Activated naive CD4-positive, alpha-beta T cell treated with anti-CD3 and anti-CD28 coated beads, Interleukin-2, amount 50 U/mL, for 24 hours (primary cell): ENCODE data around the gene SCAPER.

Experiments used
- H3K27ac Mint-ChIP-seq: one replicate; pipeline ENCODE4 v1.8.0; 2021; ENCODE audit warnings: mild to moderate bottlenecking, mixed read lengths
- H3K27me3 Mint-ChIP-seq: one replicate; pipeline ENCODE4 v1.8.0; 2021; ENCODE audit warnings: mixed read lengths
- H3K36me3 Mint-ChIP-seq: one replicate; pipeline ENCODE4 v1.8.0; 2021; ENCODE audit warnings: mixed read lengths
- H3K4me1 Mint-ChIP-seq: one replicate; pipeline ENCODE4 v1.8.0; 2021; ENCODE audit warnings: mixed read lengths
- H3K4me3 Mint-ChIP-seq: one replicate; pipeline ENCODE4 v1.8.0; 2021; ENCODE audit warnings: mild to moderate bottlenecking, mixed read lengths
- H3K9me3 Mint-ChIP-seq: one replicate; pipeline ENCODE4 v1.8.0; 2021; ENCODE audit warnings: mixed read lengths

Gene SCAPER

GRCh38 chr15:76905013-76905839 is at the start of gene SCAPER:
Gene SCAPER (minus strand): TSS chr15:76905340. CDS start chr15:76883817, 21,523 bp downstream.
- Mint-ChIP-seq H3K4me1 (peaks cover 35% of the 10 kb centered on the region), H3K4me3 (peak within 1 kb of the TSS; percentile 90), H3K36me3 (no peaks in the 10 kb centered on the region), H3K27me3 (no peaks in the 10 kb centered on the region), H3K9me3 (no peaks in the 10 kb centered on the region), H3K27ac (peak within 1 kb of the TSS; percentile 90)

- Mint-ChIP-seq H3K27me3 (no peaks in the 10 kb centered on the region), H3K4me3 (no peak overlapping the region), H3K4me1 (peaks cover 7% of the 10 kb centered on the region), H3K9me3 (no peaks in the 10 kb centered on the region), H3K27ac (no peak overlapping the region), H3K36me3 (no peaks in the 10 kb centered on the region)
Observed at GRCh38 chr15:76954744-76955143, 49.6 kb upstream of the SCAPER start.

- no peaks in the 10 kb centered on the region for H3K36me3 Mint-ChIP-seq
- H3K9me3 Mint-ChIP-seq: no peaks in the 10 kb centered on the region
- H3K4me3 Mint-ChIP-seq: no peak overlapping the region
- peaks cover 7% of the 10 kb centered on the region for H3K4me1 Mint-ChIP-seq
- no peaks in the 10 kb centered on the region for H3K27me3 Mint-ChIP-seq
- H3K27ac Mint-ChIP-seq: no peak overlapping the region
Observed at GRCh38 chr15:76953913-76954312, 48.8 kb upstream of the SCAPER start.

- Mint-ChIP-seq H3K4me3 (no peak overlapping the region), H3K27me3 (no peaks in the 10 kb centered on the region), H3K9me3 (no peaks in the 10 kb centered on the region), H3K4me1 (peaks cover 17% of the 10 kb centered on the region), H3K27ac (peak overlapping the region; percentile 51), H3K36me3 (peaks cover 10% of the 10 kb centered on the region)
Observed at GRCh38 chr15:76951220-76951619, 46.1 kb upstream of the SCAPER start.

- no peak overlapping the region for H3K4me3 Mint-ChIP-seq
- H3K27ac Mint-ChIP-seq: peak overlapping the region; percentile 48
- peaks cover 21% of the 10 kb centered on the region for H3K36me3 Mint-ChIP-seq
- H3K27me3 Mint-ChIP-seq: no peaks in the 10 kb centered on the region
- no peaks in the 10 kb centered on the region for H3K9me3 Mint-ChIP-seq
- peaks cover 22% of the 10 kb centered on the region for H3K4me1 Mint-ChIP-seq
Observed at GRCh38 chr15:76947454-76947853, 42.3 kb upstream of the SCAPER start.

GRCh38 chr15:76945494-76946093 is 40.5 kb upstream of the SCAPER start:
- no peaks in the 10 kb centered on the region for H3K9me3 Mint-ChIP-seq
- peaks cover 21% of the 10 kb centered on the region for H3K36me3 Mint-ChIP-seq
- H3K27ac Mint-ChIP-seq: no peak overlapping the region
- H3K4me3 Mint-ChIP-seq: no peak overlapping the region
- H3K4me1 Mint-ChIP-seq: peaks cover 14% of the 10 kb centered on the region
- no peaks in the 10 kb centered on the region for H3K27me3 Mint-ChIP-seq

GRCh38 chr15:76942331-76942730 is 37.2 kb upstream of the SCAPER start:
- no peaks in the 10 kb centered on the region for H3K9me3 Mint-ChIP-seq
- peaks cover 18% of the 10 kb centered on the region for H3K36me3 Mint-ChIP-seq
- no peak overlapping the region for H3K4me3 Mint-ChIP-seq
- peak overlapping the region; percentile 59 for H3K27ac Mint-ChIP-seq
- H3K27me3 Mint-ChIP-seq: no peaks in the 10 kb centered on the region
- peaks cover 20% of the 10 kb centered on the region for H3K4me1 Mint-ChIP-seq

- Mint-ChIP-seq H3K4me3 (no peak overlapping the region), H3K36me3 (peaks cover 11% of the 10 kb centered on the region), H3K4me1 (peaks cover 13% of the 10 kb centered on the region), H3K27ac (no peak overlapping the region), H3K9me3 (no peaks in the 10 kb centered on the region), H3K27me3 (no peaks in the 10 kb centered on the region)
Observed at GRCh38 chr15:76941636-76942035, 36.5 kb upstream of the SCAPER start.

GRCh38 chr15:76939715-76940114 is 34.6 kb upstream of the SCAPER start:
- Mint-ChIP-seq H3K4me3 (no peak overlapping the region), H3K27me3 (no peaks in the 10 kb centered on the region), H3K4me1 (peaks cover 16% of the 10 kb centered on the region), H3K36me3 (peaks cover 13% of the 10 kb centered on the region), H3K9me3 (no peaks in the 10 kb centered on the region), H3K27ac (no peak overlapping the region)

GRCh38 chr15:76938752-76939151 is 33.6 kb upstream of the SCAPER start:
- H3K4me3 Mint-ChIP-seq: no peak overlapping the region
- H3K27me3 Mint-ChIP-seq: no peaks in the 10 kb centered on the region
- H3K9me3 Mint-ChIP-seq: no peaks in the 10 kb centered on the region
- H3K27ac Mint-ChIP-seq: no peak overlapping the region
- H3K4me1 Mint-ChIP-seq: peaks cover 19% of the 10 kb centered on the region
- H3K36me3 Mint-ChIP-seq: peaks cover 9% of the 10 kb centered on the region

- Mint-ChIP-seq H3K9me3 (no peaks in the 10 kb centered on the region), H3K27me3 (no peaks in the 10 kb centered on the region)
Observed at GRCh38 chr15:76936671-76937070, 31.5 kb upstream of the SCAPER start.

GRCh38 chr15:76935620-76936019 is 30.5 kb upstream of the SCAPER start:
- H3K36me3 Mint-ChIP-seq: peaks cover 10% of the 10 kb centered on the region
- H3K4me1 Mint-ChIP-seq: peaks cover 40% of the 10 kb centered on the region
- H3K4me3 Mint-ChIP-seq: no peak overlapping the region
- no peak overlapping the region for H3K27ac Mint-ChIP-seq
- H3K9me3 Mint-ChIP-seq: no peaks in the 10 kb centered on the region
- no peaks in the 10 kb centered on the region for H3K27me3 Mint-ChIP-seq

More at GRCh38 chr15:76936671-76937070, 31.5 kb upstream of the SCAPER start:
- Mint-ChIP-seq H3K4me1 (peaks cover 36% of the 10 kb centered on the region), H3K36me3 (peaks cover 10% of the 10 kb centered on the region), H3K4me3 (no peak overlapping the region), H3K27ac (no peak overlapping the region)

- Mint-ChIP-seq H3K27ac (peak overlapping the region; percentile 78), H3K27me3 (no peaks in the 10 kb centered on the region), H3K9me3 (no peaks in the 10 kb centered on the region), H3K4me1 (peaks cover 32% of the 10 kb centered on the region), H3K4me3 (peak overlapping the region; percentile 90), H3K36me3 (peaks cover 10% of the 10 kb centered on the region)
Observed at GRCh38 chr15:76932135-76932966, 27.2 kb upstream of the SCAPER start.

GRCh38 chr15:76931397-76932134 is 26.4 kb upstream of the SCAPER start, which contains the start of gene RCN2:
Gene RCN2 (plus strand): TSS chr15:76931749. CDS start chr15:76931842, 93 bp downstream.
- H3K27ac Mint-ChIP-seq: peak within 1 kb of the TSS; percentile 87
- H3K4me1 Mint-ChIP-seq: peaks cover 32% of the 10 kb centered on the region
- no peaks in the 10 kb centered on the region for H3K9me3 Mint-ChIP-seq
- peaks cover 1% of the 10 kb centered on the region for H3K27me3 Mint-ChIP-seq
- peak within 1 kb of the TSS; percentile 90 for H3K4me3 Mint-ChIP-seq
- peaks cover 10% of the 10 kb centered on the region for H3K36me3 Mint-ChIP-seq

- Mint-ChIP-seq H3K27ac (peak overlapping the region; percentile 87), H3K27me3 (peaks cover 1% of the 10 kb centered on the region), H3K4me3 (peak overlapping the region; percentile 90), H3K36me3 (peaks cover 10% of the 10 kb centered on the region), H3K4me1 (peaks cover 32% of the 10 kb centered on the region), H3K9me3 (no peaks in the 10 kb centered on the region)
Observed at GRCh38 chr15:76930831-76931396, 25.8 kb upstream of the SCAPER start.
